Measurements from ENCODE around the gene XPC.

DNA sequence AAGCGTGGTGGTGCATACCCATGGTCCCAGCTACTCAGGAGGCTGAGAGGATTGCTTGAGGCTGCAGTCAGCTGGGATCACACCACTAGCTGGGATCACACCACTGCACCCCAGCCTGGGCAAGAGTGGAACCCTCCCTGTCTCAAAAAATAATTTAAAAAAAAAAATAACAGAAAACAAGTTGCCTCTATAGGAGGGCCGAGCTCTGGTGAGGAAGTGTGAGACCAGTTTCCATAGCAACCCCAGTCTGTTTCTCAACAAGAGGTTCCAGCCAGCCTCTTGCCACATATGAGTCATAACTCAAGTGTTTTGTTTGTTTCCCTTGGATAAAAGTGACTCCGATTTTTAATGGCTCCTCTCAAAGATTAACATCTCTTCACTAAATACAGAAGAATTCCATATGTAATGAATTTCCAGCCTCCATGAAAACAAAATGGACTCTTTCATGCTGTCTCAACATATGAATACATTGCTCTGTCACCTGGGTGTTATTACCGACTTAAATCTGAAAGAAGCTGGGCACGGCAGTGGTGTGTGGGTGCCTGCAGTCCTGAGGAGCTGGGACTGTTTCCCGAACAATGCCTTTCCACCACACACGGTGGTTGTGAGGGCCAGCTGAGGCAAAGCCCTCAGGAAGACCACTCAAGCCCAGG is 33.9 kb downstream of the XPC start:
- TF ChIP-seq POLR2AphosphoS5 (IDR thresholded peaks at IDR 0.05; ENCODE audit: low read depth, low read length), result no peak
- TF ChIP-seq, protein P1, sequence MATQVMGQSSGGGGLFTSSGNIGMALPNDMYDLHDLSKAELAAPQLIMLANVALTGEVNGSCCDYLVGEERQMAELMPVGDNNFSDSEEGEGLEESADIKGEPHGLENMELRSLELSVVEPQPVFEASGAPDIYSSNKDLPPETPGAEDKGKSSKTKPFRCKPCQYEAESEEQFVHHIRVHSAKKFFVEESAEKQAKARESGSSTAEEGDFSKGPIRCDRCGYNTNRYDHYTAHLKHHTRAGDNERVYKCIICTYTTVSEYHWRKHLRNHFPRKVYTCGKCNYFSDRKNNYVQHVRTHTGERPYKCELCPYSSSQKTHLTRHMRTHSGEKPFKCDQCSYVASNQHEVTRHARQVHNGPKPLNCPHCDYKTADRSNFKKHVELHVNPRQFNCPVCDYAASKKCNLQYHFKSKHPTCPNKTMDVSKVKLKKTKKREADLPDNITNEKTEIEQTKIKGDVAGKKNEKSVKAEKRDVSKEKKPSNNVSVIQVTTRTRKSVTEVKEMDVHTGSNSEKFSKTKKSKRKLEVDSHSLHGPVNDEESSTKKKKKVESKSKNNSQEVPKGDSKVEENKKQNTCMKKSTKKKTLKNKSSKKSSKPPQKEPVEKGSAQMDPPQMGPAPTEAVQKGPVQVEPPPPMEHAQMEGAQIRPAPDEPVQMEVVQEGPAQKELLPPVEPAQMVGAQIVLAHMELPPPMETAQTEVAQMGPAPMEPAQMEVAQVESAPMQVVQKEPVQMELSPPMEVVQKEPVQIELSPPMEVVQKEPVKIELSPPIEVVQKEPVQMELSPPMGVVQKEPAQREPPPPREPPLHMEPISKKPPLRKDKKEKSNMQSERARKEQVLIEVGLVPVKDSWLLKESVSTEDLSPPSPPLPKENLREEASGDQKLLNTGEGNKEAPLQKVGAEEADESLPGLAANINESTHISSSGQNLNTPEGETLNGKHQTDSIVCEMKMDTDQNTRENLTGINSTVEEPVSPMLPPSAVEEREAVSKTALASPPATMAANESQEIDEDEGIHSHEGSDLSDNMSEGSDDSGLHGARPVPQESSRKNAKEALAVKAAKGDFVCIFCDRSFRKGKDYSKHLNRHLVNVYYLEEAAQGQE (IDR thresholded peaks at IDR 0.05; ENCODE audit: insufficient read depth in 1 of 2, low read depth in 2 of 2, low read length in 2 of 2), result no peak
- no peak for TF ChIP-seq SIN3A (IDR thresholded peaks at IDR 0.05; ENCODE audit: borderline replicate concordance, insufficient read depth, low read length)
- no peak for TF ChIP-seq TAF1 (IDR thresholded peaks at IDR 0.05; ENCODE audit: borderline replicate concordance, insufficient read depth, low read length)
